ENCODE measurements around the gene PRSS21. TPM values are rescaled to one million over a fixed set of nuclear protein-coding genes. Genes with fewer than 3 reads are reported as not detected.
A peak's percentile ranks its signal among the peaks of the same experiment; 100 is the strongest.

The PRSS21 gene
- total RNA-seq, 1 experiment from 2014 or later: not detected

- Histone ChIP-seq H3K4me1 (peaks cover 12% of the 10 kb centered on the region), H3K27ac (no peak overlapping the region), H3K36me3 (no peaks in the 10 kb centered on the region), H3K27me3 (peaks cover 6% of the 10 kb centered on the region; the same call in 1 of the 2 replicates), H3K4me3 (no peak overlapping the region), H3K9me3 (replicated peaks) (no peaks in the 10 kb centered on the region)
- no peak for DNase-seq
Measured at GRCh38 chr16:2834968-2835367, 17.9 kb downstream of the PRSS21 start.

DNA sequence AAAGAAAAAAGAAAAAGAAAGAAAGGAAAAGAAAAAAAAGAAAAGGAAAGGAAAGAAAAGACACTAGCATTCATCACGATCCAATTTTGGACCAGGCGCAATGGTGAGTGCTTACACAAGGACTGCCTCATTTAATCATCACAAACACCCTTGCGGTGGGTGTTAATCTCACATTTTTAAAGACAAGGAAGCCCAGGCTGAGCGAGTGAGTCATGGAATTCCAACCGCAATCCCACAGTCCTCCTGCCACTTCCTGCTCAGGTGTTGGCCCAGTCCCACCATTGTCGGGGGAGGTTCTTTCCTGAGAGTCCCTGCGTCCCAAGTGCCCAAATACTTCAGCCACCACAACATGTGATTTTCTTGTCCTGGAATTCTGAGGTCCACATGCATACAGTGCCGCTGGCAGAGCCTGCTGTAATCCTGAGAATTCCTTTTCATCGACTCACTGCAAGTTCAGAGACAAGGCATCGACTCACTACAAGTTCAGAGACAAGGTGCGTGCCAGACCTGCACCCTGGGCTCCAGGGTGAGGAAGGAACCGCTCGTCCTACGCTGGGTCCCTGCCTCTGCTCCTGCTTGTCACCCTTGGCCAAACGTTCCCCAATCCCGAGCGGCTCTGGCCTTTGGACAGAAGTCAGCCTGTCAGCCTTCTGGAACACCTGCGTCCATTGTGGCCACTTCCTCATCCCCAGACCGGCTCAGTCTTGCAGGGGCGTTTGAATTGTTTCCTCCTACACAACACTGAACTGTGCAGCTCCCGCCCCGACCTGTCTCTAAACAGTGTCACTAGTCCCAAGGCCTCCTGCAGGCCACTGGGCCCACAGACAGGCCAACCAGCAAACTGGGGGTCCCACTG lies 18.8 kb downstream of the PRSS21 start:
- peaks cover 6% of the 10 kb centered on the region; the same call in 1 of the 2 replicates for H3K27me3 ChIP-seq
- peak; percentile 76 to 78 for DNase-seq
- H3K27ac ChIP-seq: no peak overlapping the region
- H3K36me3 ChIP-seq: no peaks in the 10 kb centered on the region
- no peak overlapping the region for H3K4me3 ChIP-seq
- peaks cover 12% of the 10 kb centered on the region for H3K4me1 ChIP-seq
- no peaks in the 10 kb centered on the region for H3K9me3 ChIP-seq (replicated peaks)

- H3K27ac ChIP-seq: no peak overlapping the region
- peaks cover 12% of the 10 kb centered on the region for H3K4me1 ChIP-seq
- peaks cover 6% of the 10 kb centered on the region; the same call in 1 of the 2 replicates for H3K27me3 ChIP-seq
- no peaks in the 10 kb centered on the region for H3K36me3 ChIP-seq
- no peak overlapping the region for H3K4me3 ChIP-seq
- no peak for DNase-seq
- no peaks in the 10 kb centered on the region for H3K9me3 ChIP-seq (replicated peaks)
Measured at GRCh38 chr16:2836646-2837508, 19.8 kb downstream of the PRSS21 start.

DNA sequence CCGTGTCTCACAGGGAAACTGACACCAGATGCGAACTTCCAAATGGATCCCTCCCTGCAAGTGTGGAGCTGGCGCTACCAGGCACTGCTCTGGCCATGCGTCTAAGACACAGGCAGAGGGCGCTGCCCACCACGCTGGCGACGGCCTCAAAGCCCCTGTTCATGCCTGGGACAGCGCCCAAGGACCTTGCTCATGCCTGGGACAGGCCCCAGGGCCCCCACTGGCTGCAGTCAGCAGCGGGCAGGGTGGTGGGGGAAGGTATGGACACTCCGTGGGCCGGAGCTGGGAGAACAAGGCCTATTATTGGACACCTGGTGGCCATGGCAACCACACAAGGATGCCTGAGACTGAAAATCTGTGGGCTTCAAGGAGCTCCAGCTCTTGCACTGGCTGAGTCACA lies 21.9 kb downstream of the PRSS21 start:
- Histone ChIP-seq H3K4me1 (peaks cover 12% of the 10 kb centered on the region), H3K36me3 (no peaks in the 10 kb centered on the region), H3K27me3 (peaks cover 6% of the 10 kb centered on the region; the same call in 1 of the 2 replicates), H3K9me3 (replicated peaks) (no peaks in the 10 kb centered on the region), H3K4me3 (no peak overlapping the region), H3K27ac (no peak overlapping the region)
- DNase-seq: peak; percentile 61 to 73

DNA sequence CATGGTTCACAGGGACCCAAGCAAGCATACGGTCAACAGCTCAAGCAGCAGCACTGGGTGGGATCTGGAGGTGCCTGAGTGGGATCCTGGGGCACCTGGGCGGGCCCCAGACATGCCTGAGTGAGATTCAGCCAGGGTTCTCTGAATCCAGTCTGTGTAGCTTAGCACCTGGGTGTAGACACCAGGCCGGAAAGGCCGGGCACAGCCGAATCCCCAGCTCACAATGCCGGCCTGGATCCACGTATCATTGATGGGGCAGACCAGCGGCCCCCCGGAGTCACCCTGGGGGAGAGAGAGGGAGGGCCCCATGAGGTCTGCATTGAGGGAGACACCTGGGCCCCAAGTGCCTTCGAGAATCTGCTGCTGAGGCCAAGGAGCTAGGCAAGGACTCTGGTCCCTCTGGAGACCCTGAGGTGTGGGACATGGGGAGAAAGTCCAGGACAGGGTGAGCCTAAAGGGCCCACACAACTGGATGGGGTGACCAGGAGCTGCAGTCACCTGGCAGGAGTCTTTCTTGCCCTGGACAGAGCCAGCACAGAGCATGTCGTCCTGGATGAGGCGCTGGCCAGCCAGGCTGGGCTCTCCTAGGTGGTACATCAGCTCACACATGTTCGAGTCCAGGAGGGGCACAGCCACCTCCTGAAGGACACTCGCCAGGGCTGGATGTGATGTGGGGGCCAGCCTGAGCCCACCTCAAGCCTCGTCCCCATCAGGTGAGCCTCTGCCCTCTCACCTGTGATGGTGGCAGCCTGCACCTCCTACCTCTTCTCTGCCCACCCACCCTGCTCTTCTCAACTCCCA lies 22.8 kb downstream of the PRSS21 start:
- Histone ChIP-seq H3K9me3 (replicated peaks) (no peaks in the 10 kb centered on the region), H3K36me3 (no peaks in the 10 kb centered on the region), H3K27ac (no peak overlapping the region), H3K4me1 (peaks cover 12% of the 10 kb centered on the region), H3K27me3 (peaks cover 6% of the 10 kb centered on the region; the same call in 1 of the 2 replicates), H3K4me3 (no peak overlapping the region)
- DNase-seq: no peak

DNA sequence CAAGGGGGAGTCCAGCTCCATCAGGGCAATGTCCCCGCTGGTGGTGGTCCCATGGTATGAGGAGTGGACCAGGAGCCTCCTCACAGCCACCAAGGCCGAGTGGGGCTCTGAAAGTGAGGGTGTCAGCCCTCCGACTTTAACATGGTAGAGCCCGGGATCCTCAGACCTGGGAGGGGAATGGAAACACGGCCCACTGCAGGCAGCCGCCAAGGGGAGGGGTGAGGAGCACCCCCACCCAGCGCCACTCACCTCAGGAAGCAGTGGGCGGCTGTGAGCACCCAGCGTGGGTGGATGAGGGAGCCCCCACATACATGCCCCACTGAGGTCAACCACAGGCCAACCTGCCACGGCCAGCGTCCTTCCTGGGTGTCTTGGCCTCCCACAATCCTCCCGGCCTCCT lies 23.9 kb downstream of the PRSS21 start:
- peaks cover 6% of the 10 kb centered on the region; the same call in 1 of the 2 replicates for H3K27me3 ChIP-seq
- no peaks in the 10 kb centered on the region for H3K9me3 ChIP-seq (replicated peaks)
- no peaks in the 10 kb centered on the region for H3K36me3 ChIP-seq

GRCh38 chr16:2841606-2842339 lies 24.7 kb downstream of the PRSS21 start:
- Histone ChIP-seq H3K4me1 (no peaks in the 10 kb centered on the region), H3K27ac (no peak overlapping the region), H3K4me3 (no peak overlapping the region), H3K9me3 (replicated peaks) (no peaks in the 10 kb centered on the region), H3K27me3 (peaks cover 6% of the 10 kb centered on the region; the same call in 1 of the 2 replicates), H3K36me3 (no peaks in the 10 kb centered on the region)
- DNase-seq: no peak

More for the DNA sequence above, 23.9 kb downstream of the PRSS21 start:
- Histone ChIP-seq H3K4me1 (peaks cover 5% of the 10 kb centered on the region), H3K27ac (no peak overlapping the region), H3K4me3 (no peak overlapping the region)
- no peak for DNase-seq

GRCh38 chr16:2842340-2843000 lies 25.4 kb downstream of the PRSS21 start:
- H3K4me3 ChIP-seq: no peak overlapping the region
- DNase-seq: no peak

DNA sequence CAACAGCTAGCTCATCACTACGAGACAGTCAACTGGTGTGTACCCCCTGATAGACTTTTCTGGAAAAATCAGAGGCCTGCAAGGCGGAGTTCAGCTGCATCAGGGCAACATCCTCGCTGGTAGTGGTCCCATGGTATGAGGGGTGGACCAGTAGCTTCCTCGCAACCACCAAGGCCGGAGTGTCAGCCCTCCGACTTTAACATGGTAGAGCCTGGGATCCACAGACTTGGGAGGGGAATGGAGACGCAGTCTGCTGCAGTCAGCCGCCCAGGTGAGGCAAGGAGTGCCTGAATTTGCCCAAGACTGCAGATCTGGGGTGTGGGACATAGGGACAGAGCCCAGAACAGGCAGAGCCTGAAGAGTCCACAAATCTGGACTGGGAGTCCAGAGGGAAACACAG lies 26.5 kb downstream of the PRSS21 start:
- DNase-seq: no peak
- no peaks in the 10 kb centered on the region for H3K9me3 ChIP-seq (replicated peaks)
- peaks cover 5% of the 10 kb centered on the region; the same call in 1 of the 2 replicates for H3K27me3 ChIP-seq
- no peak overlapping the region for H3K4me3 ChIP-seq
- H3K4me1 ChIP-seq: no peaks in the 10 kb centered on the region
- H3K36me3 ChIP-seq: no peaks in the 10 kb centered on the region
- H3K27ac ChIP-seq: no peak overlapping the region

More at GRCh38 chr16:2842340-2843000, 25.4 kb downstream of the PRSS21 start:
- Histone ChIP-seq H3K27me3 (peaks cover 6% of the 10 kb centered on the region; the same call in 1 of the 2 replicates), H3K4me1 (no peaks in the 10 kb centered on the region), H3K27ac (no peak overlapping the region), H3K9me3 (replicated peaks) (no peaks in the 10 kb centered on the region), H3K36me3 (no peaks in the 10 kb centered on the region)

GRCh38 chr16:2845116-2845515 lies 28.1 kb downstream of the PRSS21 start:
- no peaks in the 10 kb centered on the region for H3K36me3 ChIP-seq
- no peaks in the 10 kb centered on the region for H3K4me1 ChIP-seq
- H3K9me3 ChIP-seq (replicated peaks): no peaks in the 10 kb centered on the region
- H3K27me3 ChIP-seq: no peaks in the 10 kb centered on the region; the same call in 1 of the 2 replicates
- no peak for DNase-seq
- H3K4me3 ChIP-seq: no peak overlapping the region
- H3K27ac ChIP-seq: no peak overlapping the region

DNA sequence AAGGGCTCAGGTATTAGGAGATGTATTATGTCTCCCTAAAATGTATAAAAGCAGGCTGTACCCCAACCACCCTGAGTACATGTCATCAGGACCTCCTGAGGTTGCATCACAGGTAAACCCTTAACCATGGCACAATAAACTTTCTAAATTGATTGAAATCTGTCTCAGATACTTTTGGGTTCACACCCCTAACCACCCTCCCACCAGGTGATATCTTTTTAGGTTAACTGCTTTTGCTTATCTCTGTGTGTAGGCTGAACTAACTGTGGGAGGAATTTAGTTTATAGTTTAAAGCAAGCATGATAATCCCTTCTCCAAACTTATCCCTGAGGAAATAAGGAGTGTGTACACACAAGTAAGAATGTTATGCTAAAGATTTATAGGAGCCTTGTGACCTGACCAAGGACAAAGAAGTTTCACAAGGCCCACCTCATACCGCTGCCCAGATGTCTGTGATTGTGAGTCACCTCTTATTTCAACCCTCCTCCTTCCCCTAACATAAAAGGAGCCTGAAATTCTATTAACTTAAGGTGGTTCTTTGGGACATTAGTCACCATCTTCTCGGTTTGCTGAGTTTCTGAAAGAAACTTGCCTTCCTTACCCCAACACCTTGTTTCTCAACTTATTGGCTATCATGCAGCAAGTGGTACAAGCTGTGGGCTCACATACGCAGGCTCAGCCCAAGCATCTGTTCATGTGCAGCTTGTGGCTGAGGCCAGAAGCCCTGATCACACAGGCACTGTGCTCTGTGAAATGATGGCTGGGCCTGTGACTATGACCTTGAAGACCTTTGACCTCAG lies 29.7 kb downstream of the PRSS21 start:
- no peaks in the 10 kb centered on the region for H3K36me3 ChIP-seq
- no peak overlapping the region for H3K27ac ChIP-seq
- H3K9me3 ChIP-seq (replicated peaks): no peaks in the 10 kb centered on the region
- no peak for DNase-seq
- no peak overlapping the region for H3K4me3 ChIP-seq
- H3K4me1 ChIP-seq: no peaks in the 10 kb centered on the region
- no peaks in the 10 kb centered on the region; the same call in 1 of the 2 replicates for H3K27me3 ChIP-seq

- Histone ChIP-seq H3K36me3 (no peaks in the 10 kb centered on the region), H3K4me3 (no peak overlapping the region), H3K27me3 (no peaks in the 10 kb centered on the region; the same call in 1 of the 2 replicates), H3K27ac (no peak overlapping the region), H3K9me3 (replicated peaks) (no peaks in the 10 kb centered on the region), H3K4me1 (no peaks in the 10 kb centered on the region)
- DNase-seq: no peak
Measured at GRCh38 chr16:2848933-2849725, 32.1 kb downstream of the PRSS21 start.
